ENCODE results near the gene NMUR1.

The NMUR1 gene

GRCh38 chr2:231482806-231483391, 47.3 kb downstream of the NMUR1 start:
- peak; percentile 32 to 65 (median 48) for DNase-seq

GRCh38 chr2:231480781-231481180, 49.5 kb downstream of the NMUR1 start:
- DNase-seq = no peak

- DNase-seq = no peak
Observed at GRCh38 chr2:231479455-231479854, 50.8 kb downstream of the NMUR1 start.

- DNase-seq = no peak
Observed at GRCh38 chr2:231476920-231477319, 53.3 kb downstream of the NMUR1 start.

DNA sequence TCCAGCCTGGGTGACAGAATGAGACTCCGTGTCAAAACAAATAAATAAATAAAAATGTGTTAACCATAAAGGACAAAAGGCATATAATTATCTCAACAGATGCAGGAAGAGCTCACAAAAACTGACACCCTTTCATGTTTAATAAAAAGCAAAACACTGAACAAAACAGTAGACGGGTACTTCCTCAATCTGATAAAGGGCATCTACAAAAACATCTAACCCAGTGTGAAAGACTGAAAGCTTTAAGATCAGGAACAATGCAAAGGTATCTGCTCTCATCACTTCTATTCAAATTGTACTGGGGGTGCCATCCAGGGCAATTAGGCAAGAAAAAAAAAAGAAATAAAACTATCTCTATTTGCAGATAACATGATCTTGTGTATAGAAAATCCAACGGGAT, 54.3 kb downstream of the NMUR1 start:
- no peak for DNase-seq

Data from activated naive CD4-positive, alpha-beta T cell (primary cell).